ENCODE measurements around the gene RPS6KL1.

The RPS6KL1 gene

DNA sequence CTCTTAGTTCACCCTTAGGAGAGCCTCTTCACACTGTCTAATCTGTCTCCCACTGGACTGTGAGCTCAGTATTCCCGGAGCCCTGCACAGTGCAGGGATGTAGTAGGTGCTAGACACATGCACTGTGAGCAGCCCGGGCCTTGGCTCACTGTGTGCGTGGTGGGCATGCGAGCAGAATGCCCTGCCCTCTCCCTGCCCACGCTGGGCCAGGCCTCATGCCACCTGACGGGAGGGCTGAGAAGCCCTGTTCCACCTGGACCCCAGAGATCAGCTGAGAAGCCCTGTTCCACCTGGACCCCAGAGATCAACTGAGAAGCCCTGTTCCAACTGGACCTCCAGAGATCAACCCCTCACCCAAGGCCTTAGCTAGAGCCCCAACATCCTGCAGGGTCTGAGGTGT is 10.9 kb downstream of the RPS6KL1 start:
- DNase-seq (ENCODE audit: low read depth) = no peak

DNA sequence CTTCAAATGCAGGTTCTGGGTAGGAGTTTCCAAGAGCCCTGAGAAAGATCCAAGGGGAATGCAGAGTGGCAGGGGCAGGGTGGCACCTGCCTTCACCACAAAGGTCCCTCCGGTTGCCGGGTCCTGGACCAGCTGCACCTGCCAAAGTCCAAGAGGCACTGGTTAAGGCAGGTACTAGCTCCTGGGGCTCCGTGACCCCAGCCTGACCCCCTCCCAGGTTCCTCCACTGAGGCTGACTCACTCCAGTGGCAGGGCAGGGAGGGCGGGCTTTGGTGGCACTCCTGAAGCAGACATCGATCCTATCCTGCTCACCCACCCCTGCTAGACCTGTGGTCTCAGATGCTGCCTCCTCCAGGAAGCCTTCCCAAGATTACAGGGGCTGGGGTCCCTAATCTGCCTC is 11.4 kb downstream of the RPS6KL1 start:
- no peak for DNase-seq (ENCODE audit: low read depth)

DNA sequence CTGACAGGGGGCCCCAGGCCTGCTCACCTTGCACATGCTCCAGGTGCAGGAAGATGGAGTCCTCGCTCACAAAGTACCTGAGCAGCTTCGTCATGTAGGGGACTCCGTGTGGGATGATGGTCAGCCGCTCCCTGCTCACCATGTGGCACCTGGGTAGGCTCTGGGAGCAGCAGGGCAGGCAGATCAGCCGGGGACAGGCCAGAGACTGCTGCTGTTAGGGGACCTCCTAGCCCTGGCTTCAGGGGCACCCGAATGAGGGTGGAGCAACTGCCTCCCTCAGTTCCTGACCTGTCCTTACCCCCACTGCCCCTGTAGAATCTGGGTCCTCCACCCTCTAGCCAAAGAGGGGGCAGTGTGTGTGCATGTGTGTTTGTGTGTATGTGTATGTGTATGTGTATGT is 11.8 kb downstream of the RPS6KL1 start:
- DNase-seq (ENCODE audit: low read depth) = no peak

DNA sequence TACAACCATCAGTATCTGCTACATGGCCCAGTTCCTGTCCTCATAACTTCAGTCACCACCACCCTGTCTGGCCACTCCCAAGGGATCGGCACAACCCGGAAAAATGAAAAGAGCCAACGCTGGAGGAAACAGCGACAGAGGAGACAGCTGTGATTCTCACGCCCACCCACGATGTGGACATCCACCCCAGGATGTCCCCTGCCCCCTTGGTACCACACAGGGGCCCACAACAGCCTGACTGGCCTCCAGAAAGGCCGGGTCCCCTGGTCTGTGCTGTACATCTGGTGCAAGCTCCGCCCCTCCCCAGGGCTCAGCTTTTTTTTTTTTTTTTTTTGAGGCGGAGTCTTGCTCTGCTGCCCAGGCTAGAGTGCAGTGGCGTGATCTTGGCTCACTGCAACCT is 12.5 kb downstream of the RPS6KL1 start:
- no peak for DNase-seq (ENCODE audit: low read depth)

DNA sequence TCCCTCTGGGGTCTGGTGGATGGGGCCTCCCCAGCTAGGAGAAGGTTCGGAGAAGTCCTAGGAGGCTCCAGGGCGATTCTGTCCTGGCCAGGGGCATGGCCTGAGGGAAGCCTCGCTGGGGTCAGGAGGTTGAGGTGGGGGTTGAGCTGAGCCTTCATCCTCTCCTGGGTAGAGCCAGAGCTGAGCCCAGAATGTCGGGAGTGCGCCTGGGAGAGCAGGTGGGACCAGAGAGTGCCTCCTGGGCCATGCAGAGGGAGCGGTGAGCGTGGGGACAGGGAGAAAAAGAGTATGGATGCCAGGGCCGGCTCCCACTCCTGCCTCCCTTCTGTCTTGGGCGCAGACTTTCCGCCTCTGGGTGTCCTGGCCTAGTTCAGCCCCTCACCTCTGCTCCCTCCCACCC is 13.1 kb downstream of the RPS6KL1 start:
- DNase-seq (ENCODE audit: low read depth) = no peak

DNA sequence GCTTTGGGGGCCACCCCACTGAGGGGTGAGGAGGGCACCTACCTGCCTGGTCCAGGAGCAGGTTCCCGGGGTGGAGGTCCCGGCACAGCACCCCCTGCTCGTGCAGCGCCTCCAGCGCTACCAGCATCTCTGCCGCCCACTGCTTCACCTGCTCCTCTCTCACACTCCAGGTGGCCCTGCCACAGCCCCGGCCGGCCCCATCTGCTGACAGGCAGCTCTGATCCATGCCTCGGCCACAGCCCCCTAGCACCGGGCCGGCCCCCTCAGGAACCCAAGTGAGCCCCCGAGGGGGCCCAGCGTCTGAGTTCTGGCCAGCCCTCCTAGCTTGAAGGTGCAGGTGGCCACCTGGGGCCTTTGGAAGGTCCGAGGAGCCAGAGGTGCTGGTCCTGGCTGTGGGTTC is 13.6 kb downstream of the RPS6KL1 start:
- DNase-seq (ENCODE audit: low read depth) = no peak

DNA sequence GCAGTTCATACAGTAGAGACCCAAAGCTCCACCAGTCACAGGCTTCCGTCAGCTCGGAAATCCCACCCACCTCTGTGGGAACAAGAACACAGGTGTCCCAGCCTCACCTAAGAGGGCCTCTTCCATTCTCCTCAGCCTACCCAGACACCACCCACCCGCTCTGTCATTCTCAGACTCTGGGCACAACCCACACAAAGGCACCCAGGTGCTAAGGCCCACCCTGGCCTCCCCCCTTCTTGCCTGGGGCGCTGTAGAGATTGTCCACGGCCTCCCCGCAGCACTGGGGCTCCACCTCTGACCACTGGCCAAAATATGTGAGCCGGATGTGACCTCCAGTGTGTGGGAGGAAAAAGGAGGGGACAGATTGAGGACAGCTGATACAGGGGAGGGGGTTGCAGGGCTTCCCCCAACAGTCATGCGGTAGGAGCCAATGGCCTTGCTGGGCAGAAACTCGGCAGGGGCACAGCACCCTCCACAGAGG is 14.2 kb downstream of the RPS6KL1 start:
- no peak for DNase-seq (ENCODE audit: low read depth)

DNA sequence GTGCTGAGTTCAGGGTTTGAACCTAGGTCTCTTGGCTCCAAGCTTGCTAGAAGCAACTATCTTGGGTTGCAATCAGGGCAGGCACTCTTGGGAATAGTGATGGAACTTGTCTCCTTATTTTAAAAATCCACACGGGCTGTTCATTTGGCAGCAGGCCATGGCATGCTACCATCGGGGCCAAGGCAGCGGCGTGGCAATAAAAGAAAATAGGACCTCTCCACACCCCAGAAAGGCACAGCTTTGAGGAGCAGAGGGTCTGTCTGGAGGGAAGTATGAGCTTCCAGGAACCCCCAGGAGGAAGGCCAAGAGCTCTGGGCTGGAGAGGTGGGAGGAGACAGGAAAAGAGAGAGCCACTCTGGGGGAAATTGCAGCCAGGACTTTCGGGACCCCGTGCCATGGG is 15.3 kb downstream of the RPS6KL1 start:
- DNase-seq (ENCODE audit: low read depth) = no peak

DNA sequence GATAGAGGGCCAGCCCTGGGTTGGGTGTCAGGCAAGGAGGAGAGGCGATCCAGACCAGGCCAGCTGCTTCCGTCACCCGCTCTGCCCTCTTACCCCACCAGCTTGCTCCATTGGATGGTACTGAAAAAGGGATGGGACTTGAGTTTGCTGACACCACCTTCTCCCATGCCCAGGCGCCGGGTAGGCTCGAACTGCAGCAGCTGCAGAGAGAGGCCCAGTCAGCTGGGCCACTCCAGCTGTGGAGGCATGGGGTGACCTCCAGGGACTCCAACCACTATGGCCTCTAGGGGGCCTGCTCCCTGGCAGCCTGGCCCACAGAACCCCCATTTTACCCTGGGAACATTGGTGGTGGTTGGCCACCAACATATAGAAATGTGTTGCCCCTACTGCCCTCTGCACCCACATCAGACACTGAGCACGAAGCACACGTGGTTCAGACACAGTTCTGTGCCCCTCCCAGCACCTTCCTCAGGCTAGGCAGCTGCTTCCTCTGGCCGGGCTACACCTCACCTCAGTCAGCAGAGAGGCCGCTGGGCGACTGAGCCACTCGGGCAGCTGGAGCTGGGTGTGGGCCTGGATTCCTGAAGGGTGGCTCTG is 16.0 kb downstream of the RPS6KL1 start:
- DNase-seq (ENCODE audit: low read depth) = no peak

DNA sequence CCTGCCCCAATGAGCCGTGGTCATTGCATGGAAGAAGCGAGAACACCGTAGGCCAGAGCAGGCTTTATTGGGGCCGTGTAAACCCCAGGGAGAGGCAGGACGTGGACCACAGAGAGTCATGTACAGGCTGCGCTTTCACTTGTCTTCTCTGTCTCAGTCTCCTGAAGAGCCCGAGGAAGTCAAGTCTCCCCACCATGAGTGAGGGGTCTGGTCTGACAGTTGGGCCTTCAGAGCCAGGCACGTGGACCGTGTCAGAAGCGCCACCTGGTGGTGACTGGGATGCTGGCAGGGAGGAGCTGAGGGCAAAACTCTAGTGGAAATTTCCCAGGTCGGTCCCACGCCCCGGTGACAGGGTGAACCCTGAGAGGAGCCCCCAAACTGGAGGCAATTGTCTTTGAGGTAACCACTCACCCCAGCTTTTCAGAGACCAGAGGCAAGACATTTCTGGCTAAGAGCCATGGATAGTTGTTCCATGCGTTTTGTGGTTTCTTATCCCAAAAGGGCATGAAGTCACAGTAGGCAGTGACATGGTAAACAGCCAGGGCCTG is 17.4 kb downstream of the RPS6KL1 start:
- DNase-seq (ENCODE audit: low read depth) = no peak

DNA sequence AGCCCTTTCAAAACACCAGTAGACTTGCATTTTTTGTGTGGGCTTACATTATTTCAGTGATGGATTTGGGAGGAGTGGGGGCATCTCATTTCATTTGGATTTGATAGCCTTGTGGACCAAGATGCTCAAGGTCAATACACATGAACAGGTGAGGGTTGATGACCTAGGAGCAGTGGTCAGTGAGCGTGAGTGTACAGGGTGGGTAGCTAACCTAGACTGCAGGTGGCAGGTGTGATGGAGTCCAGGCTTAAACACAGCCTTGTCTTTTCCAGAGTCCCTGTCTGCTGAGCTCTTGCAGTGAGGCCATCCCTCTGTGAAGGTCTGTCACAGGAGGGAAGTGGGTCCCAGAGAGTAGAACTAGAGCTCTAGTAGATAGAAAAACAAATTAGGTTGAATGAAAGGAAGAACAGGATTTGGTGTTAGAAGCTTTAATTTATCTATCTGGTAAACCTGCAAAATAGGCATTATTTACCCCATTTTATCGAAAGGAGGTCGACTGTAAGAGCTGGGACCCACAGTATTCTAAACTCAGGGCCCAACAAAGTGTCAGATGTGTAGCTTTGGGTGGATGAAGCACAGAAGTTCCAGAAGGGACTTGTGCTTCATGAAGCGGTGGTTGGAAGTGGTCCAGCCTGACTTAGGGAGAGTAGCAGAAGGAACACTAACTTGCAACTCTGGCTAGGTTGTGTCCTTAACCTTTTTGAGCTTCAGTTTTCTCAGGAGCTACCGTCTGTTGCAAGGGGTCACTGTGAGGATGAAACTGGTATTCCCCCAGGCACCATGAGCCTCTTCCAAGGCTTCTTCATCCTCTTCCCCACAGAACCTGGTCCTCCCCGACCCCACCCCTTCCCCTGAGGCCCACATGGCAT is 18.2 kb downstream of the RPS6KL1 start:
- no peak for DNase-seq (ENCODE audit: low read depth)

DNA sequence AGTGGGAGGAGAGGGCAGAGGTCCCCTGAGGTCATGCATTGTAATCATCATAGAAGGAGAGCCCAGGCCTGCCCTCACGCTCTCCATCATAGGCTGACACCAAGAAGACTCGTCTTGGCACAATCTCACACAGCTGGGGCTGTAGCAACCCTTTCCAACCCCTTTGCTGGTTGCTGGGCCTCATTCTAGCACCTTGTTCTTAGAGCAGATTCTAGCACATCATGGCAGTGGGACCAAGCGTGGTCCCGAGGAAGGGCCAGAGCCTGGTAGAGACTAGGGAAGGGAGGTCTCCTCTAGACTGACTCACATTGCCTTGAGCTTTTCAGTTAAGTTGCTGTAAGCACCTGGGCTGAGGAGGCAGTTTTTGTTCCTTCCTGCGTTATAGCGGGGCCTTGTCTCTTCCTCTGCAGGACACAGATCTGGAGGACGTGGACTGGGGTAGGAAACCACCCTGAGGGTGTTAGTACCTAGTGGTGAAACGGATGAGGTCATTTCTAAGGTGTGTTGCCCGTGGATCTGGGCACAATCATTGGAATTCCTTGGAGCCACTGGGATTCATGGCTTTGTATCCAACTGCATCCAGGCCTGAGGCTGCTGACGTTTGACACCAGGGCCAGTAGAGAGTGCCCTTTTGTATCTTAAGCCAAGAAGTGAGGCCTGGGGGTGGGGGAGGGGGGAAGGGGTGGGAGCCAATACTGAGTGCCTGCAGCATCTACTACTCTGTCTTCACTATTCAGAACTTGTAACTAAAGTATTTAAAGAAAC is 19.9 kb downstream of the RPS6KL1 start:
- DNase-seq (ENCODE audit: low read depth) = no peak

DNA sequence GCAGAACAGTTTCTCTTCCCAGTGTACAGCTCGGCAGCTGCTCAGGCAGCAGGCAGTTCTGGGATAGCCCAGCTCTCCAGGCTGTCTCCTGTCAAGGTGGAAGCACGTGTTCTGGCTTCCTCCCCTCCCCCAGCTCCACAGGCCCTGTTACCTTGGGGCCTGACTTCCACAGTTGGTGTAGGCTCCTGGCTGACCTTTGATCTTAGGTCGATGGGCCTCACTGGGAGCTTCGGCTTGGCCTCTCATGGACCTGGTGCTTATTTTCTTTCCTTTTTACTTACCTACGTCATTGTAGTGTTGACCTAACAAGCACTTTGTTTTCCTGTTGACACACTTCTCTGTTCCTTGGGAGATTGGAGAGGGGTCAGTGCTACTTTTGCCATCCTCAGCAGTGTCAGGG is 24.4 kb downstream of the RPS6KL1 start:
- no peak for DNase-seq (ENCODE audit: low read depth)

DNA sequence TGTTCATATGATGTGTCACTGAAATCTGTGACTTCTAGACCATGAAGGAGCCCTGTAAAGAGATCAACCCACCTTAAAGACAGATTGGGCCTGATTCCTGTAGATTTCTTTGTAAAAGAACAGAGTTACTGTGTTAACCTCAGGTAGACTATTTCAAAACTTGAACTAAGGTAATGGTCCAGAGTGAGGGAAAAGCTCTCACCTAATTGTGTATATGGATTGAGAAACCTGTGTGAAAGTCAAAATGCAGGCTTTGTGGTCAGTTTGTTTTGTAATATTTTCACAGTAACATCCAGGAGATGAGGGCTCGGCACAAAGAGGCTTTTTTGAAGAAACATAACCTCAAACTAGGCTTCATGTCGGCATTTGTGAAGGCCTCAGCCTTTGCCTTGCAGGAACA is 25.0 kb downstream of the RPS6KL1 start:
- no peak for DNase-seq (ENCODE audit: low read depth)

DNA sequence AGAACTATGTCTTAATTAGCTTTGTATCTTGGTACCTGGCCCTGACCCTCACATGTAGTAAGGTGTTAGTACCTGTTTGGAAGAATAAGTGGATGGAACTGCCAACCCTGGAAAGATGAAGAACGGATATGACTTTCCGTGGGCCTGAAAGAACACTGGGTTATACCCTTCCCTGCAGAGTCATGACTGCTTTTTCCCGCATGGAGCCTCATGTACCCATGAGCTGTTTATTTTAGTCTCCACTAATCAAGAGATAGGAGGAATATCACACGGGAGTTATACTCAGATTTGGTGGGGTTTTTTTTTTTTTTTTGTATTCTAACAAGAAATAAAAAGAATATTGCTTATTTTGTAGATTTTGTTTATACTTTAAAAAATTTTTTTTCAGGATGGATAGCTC is 25.4 kb downstream of the RPS6KL1 start:
- no peak for DNase-seq (ENCODE audit: low read depth)

DNA sequence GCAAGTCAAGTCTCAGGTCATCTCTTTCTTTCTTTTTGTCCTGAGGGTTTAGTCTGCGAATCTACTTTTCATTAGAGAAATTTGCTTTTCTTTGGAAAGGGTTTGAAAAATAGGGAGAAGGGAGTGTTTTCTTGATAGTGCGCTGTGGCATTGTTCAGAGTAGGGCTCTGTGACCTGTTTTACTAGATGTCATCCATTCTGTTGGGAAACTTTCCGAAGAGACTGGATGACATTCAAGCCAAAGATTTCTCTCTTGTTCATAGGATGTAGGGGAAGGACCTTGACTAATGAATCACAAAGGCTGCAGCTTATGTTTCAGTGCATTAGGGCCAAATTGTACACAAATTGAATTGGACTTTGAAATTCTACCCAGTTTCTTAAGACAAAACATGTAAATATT is 26.7 kb downstream of the RPS6KL1 start:
- no peak for DNase-seq (ENCODE audit: low read depth)

DNA sequence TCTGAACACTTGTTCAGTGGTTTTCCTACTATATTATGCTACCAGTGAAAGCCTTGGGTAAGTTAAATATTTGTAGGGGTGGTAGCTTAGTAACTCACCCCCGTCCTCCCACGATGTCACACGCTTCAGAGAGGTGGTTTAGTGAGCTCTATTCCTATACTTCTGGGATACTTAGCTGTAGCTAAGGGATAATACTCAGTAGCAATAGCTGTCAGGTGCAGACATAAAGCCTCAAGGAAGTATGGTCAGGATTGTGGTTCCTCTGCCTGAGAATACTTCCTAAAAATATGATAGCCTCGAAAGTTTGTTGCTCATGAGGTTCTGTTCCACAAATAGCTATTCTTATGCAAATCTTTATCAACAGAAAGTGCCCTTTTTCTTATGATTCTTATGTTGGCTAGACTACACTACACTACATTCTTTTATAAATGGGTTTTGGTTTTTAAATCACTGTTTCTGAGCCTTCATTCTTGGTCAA is 29.4 kb downstream of the RPS6KL1 start:
- no peak for DNase-seq (ENCODE audit: low read depth)

DNA sequence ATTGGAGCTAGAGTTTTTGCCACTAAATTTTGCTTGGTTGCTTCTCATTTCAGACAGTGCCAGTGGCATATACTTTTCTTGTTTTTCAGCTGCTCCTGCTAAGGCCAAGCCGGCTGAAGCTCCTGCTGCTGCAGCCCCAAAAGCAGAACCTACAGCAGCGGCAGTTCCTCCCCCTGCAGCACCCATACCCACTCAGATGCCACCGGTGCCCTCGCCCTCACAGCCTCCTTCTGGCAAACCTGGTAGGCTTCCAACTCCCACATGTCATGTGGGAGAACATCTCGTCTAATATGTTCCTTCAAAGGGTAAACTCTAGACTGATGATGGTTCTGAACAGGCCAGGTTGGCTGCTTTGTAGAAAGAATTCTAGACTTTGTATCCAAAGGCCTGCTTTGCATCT is 30.3 kb downstream of the RPS6KL1 start:
- DNase-seq (ENCODE audit: low read depth) = no peak

DNA sequence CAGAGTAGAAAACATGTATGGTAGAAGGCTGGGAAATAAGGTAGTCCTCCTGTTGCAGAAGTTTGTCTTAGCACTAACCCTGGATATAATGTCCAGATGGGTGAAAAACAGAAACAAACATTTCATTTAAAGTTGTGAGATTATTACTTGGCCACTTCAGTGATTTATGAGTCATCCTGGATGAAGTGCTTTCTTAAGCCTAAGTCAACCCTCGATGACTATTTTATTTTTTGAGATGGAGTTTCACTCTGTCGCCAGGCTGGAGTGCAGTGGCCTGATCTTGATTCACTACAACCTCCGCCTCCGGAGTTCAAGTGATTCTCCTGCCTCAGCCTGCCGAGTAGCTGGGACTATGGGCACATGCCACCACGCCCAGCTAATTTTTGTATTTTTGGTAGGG is 31.2 kb downstream of the RPS6KL1 start:
- DNase-seq (ENCODE audit: low read depth) = no peak

DNA sequence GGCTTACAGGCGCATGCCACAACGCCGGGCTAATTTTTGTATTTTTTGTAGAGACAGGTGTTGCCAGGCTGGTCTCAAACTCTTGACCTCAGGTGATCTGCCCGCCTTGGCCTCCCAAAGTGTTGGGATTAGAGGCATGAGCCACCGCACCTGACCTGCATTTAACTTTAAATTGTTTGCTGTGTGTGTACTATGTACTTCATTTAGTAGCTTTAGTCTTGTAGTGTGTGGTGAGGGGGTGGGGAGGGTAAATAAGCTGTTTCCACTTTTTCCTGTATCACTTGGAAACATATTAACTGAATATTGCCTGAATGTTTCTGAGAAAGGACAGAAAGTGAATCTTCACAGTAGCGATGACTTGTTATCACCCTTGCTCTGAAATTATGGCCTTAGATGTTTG is 32.8 kb downstream of the RPS6KL1 start:
- no peak for DNase-seq (ENCODE audit: low read depth)

DNA sequence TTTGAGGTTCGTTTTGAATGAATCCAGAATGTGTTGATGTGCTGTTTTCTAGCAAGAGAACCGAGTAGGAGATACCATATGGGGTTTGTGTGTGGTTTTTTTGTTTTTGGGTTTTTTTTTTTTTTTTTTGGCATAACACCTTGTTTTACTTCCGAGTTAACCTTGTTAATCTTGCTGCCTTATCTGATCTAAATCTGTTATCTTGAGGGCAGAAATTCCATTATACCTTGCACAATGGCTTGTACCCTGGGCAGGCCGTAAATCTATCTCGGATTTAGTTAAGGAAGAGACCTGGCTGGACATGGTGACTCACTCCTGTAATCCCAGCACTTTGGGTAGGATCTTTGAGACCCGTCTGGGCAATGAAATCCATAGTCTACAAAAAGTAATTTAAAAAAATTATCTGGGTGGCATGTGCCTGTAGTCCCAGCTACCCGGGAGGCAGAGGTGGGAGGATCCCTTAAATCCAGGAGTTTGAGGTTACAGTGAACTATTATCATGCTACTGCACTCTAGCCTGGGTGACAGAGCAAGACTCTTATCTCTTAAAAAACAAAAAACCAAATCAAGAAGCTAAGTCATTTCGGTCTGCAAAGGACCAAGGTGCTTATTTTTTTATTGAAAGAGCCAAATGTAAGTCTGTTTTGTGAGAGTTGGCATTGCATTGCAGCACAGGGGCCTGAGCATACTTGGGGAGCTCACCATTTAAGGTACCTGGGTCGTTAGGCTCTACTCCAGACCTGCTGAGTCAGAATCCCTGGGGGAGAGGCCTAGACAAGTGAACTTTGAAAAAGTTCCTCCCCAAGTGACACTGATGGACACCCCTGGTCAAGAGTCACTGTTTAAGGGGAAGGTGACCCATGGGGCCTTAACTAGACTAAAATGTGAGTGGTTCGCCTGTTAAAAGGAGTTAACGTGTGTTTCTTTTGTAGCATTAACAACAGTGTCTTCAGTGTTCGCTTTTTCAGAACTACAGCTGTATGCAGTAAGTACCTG is 34.6 kb downstream of the RPS6KL1 start:
- DNase-seq (ENCODE audit: low read depth) = no peak
